ENCODE measurements around the gene ZNF518B.

Gene ZNF518B

GRCh38 chr4:10417740-10418139 lies 39.5 kb downstream of the ZNF518B start:
- no peak overlapping the region for H3K4me3 ChIP-seq (ENCODE audit: control insufficient read depth, low read depth, low read length)
- TF ChIP-seq CTCF (conservative IDR thresholded peaks at IDR 0.05; ENCODE audit: control insufficient read depth, insufficient read depth, low read depth, low read length) = no peak
- DNase-seq (ENCODE audit: low read depth) = no peak

- no peak for TF ChIP-seq CTCF (conservative IDR thresholded peaks at IDR 0.05; ENCODE audit: control insufficient read depth, insufficient read depth, low read depth, low read length)
- no peak overlapping the region for H3K4me3 ChIP-seq (ENCODE audit: control insufficient read depth, low read depth, low read length)
- DNase-seq (ENCODE audit: low read depth) = no peak
These were observed 40.8 kb downstream of the ZNF518B start for GRCh38 chr4:10416441-10416840.

- no peak for TF ChIP-seq CTCF (conservative IDR thresholded peaks at IDR 0.05; ENCODE audit: control insufficient read depth, insufficient read depth, low read depth, low read length)
- DNase-seq (ENCODE audit: low read depth) = no peak
- no peak overlapping the region for H3K4me3 ChIP-seq (ENCODE audit: control insufficient read depth, low read depth, low read length)
These were observed 44.0 kb downstream of the ZNF518B start for GRCh38 chr4:10413177-10413576.

GRCh38 chr4:10405672-10406071 lies 51.6 kb downstream of the ZNF518B start:
- no peak for DNase-seq (ENCODE audit: low read depth)
- TF ChIP-seq CTCF (conservative IDR thresholded peaks at IDR 0.05; ENCODE audit: control insufficient read depth, insufficient read depth, low read depth, low read length) = no peak
- no peak overlapping the region for H3K4me3 ChIP-seq (ENCODE audit: control insufficient read depth, low read depth, low read length)

- peak; percentile 32 for DNase-seq (ENCODE audit: low read depth)
- peak; percentile 38 for TF ChIP-seq CTCF (conservative IDR thresholded peaks at IDR 0.05; ENCODE audit: control insufficient read depth, insufficient read depth, low read depth, low read length)
- no peak overlapping the region for H3K4me3 ChIP-seq (ENCODE audit: control insufficient read depth, low read depth, low read length)
These were observed 53.4 kb downstream of the ZNF518B start for GRCh38 chr4:10403633-10404445.

GRCh38 chr4:10395971-10396580 lies 61.1 kb downstream of the ZNF518B start:
- H3K4me3 ChIP-seq (ENCODE audit: control insufficient read depth, low read depth, low read length) = no peak overlapping the region
- no peak for DNase-seq (ENCODE audit: low read depth)
- TF ChIP-seq CTCF (conservative IDR thresholded peaks at IDR 0.05; ENCODE audit: control insufficient read depth, insufficient read depth, low read depth, low read length) = no peak
